HG03280 (cell line): ENCODE results near the gene LRP5.

Experiments used
- ATAC-seq: cut with Tn5 transposase; IDR thresholded peaks from one replicate; pipeline ENCODE4 v1.9.1; 2021; ENCODE audit warnings: mild to moderate bottlenecking, moderate library complexity; ENCODE audit not compliant: unreplicated experiment

The LRP5 gene

GRCh38 chr11:68497761-68498160 is 185.4 kb downstream of the LRP5 start:
- no peak for ATAC-seq

- ATAC-seq: no peak
These were observed 185.9 kb downstream of the LRP5 start for GRCh38 chr11:68498321-68498720.
